PC-9 (cell line): Measurements from ENCODE around the gene SLC51A. TPM values are rescaled to one million over a fixed set of nuclear protein-coding genes. Genes with fewer than 3 reads are reported as not detected.

ENCODE experiments used
- BruUV-seq: library from RNA; stranded (reverse); fragments of 400-500 nt; replicated peaks from 2 replicates; lab custom pipeline; 2021; lab: Mats Ljungman, UMichigan
- CTCF ChIA-PET: fragments of 300-600 bp; sonication (Branson Sonifier 250); formaldehyde crosslinking; loops from one replicate; lab custom pipeline; 2022; ENCODE audit warnings: antibody characterized with exemption; lab: Charles Lee
- POLR2A ChIA-PET: fragments of 300-600 bp; sonication (Branson Sonifier 250); formaldehyde crosslinking; loops from one replicate; lab custom pipeline; 2022; ENCODE audit warnings: antibody characterized with exemption; ENCODE audit not compliant: unreplicated experiment; lab: Charles Lee
- DNase-seq, 2 experiments: peaks; one replicate each; pipeline versions ENCODE4 v3.0.0 to v3.0.0-alpha.2; 2015 to 2022; ENCODE audit warnings: mixed read lengths in 1 of 2
- H2AFZ ChIP-seq: fragments of 200-600 bp; sonication (generic); 2 replicates; pipeline ENCODE4 v1.8.1; 2017; ENCODE audit warnings: antibody characterized with exemption
- H3F3A ChIP-seq: fragments of 200-600 bp; sonication (generic); 2 replicates; pipeline ENCODE4 v1.8.1; 2017; ENCODE audit warnings: antibody characterized with exemption, mild to moderate bottlenecking, low read depth; ENCODE audit not compliant: insufficient read depth
- H3K27ac ChIP-seq: fragments of 200-600 bp; sonication (generic); 2 replicates; pipeline ENCODE4 v1.6.1; 2016; ENCODE audit warnings: mixed run types
- H3K27me3 ChIP-seq: fragments of 200-600 bp; sonication (generic); 2 replicates; pipeline ENCODE4 v1.6.1; 2016; ENCODE audit warnings: low read depth, mixed run types; ENCODE audit not compliant: insufficient read depth
- H3K36me3 ChIP-seq: fragments of 200-600 bp; sonication (generic); 2 replicates; pipeline ENCODE4 v1.6.1; 2016; ENCODE audit warnings: low read depth, mixed run types
- H3K4me1 ChIP-seq: fragments of 200-600 bp; sonication (generic); replicated peaks from 2 replicates; pipeline ENCODE4 v1.6.1; 2016; ENCODE audit warnings: mixed run types; ENCODE audit not compliant: insufficient read depth
- H3K4me2 ChIP-seq: fragments of 200-600 bp; sonication (generic); 2 replicates; pipeline ENCODE4 v1.6.1; 2017; ENCODE audit warnings: mixed run types
- H3K4me3 ChIP-seq: fragments of 200-600 bp; sonication (generic); 2 replicates; pipeline ENCODE4 v1.6.1; 2016; ENCODE audit warnings: mixed run types
- H3K79me2 ChIP-seq: fragments of 200-600 bp; sonication (generic); 2 replicates; pipeline ENCODE4 v1.6.1; 2017; ENCODE audit warnings: low read depth, mixed run types
- H3K9me2 ChIP-seq: fragments of 200-600 bp; sonication (generic); 2 replicates; pipeline ENCODE4 v1.8.1; 2017; ENCODE audit warnings: mild to moderate bottlenecking; ENCODE audit not compliant: insufficient read depth
- H3K9me3 ChIP-seq: fragments of 200-600 bp; sonication (generic); 2 replicates; pipeline ENCODE4 v1.8.1; 2016; ENCODE audit warnings: low read depth; ENCODE audit not compliant: insufficient read depth
- H4K20me1 ChIP-seq: fragments of 200-600 bp; sonication (generic); 2 replicates; pipeline ENCODE4 v1.8.1; 2017; ENCODE audit not compliant: insufficient read depth
- CTCF ChIP-seq: fragments of 200-600 bp; sonication (generic); conservative IDR thresholded peaks from 2 replicates; pipeline ENCODE4 v1.6.1; 2017; ENCODE audit warnings: mixed run types, antibody characterized with exemption, mild to moderate bottlenecking, moderate library complexity
- EZH2 ChIP-seq: fragments of 200-600 bp; sonication (generic); IDR thresholded peaks from 2 replicates; pipeline ENCODE4 v1.8.0; 2017; ENCODE audit warnings: antibody characterized with exemption, low read depth
- intact Hi-C: fragments of 100-400 bp; cut with micrococcal nuclease; formaldehyde crosslinking; loops from one replicate; pipeline ENCODE4 v1.10.0; 2022; ENCODE audit not compliant: unreplicated experiment
- total RNA-seq: library from RNA; stranded (reverse); gene quantifications from 2 replicates; pipeline ENCODE4 v1.2.3, GENCODE V29; 2021

SLC51A gene
- total RNA-seq, 1 experiment from 2014 or later: 10.3 TPM

DNA sequence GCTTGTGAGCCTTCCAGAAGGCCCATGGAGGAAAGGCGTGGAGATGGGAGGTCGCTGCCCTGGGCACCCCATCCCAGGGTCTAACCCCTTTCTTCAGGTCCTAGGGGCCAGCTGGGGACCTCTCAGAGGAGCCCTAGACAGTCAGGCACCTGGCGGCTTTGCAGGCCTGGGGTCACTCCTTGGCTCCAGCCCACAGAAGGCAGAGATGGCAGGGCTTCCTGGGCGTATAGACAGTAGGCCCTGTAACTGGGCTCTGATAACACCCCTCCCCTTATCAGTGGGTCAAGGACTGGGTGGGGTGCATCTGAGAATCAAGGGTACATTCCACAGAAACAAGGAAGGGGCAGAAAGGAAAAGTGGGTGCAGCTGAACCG, 21.8 kb upstream of the SLC51A start:
- no TSS peak for BruUV-seq
- H3K4me1 ChIP-seq: peaks cover 14% of the 10 kb centered on the region
- H3K27ac ChIP-seq: no peak overlapping the region
- no peaks in the 10 kb centered on the region for H4K20me1 ChIP-seq
- 0 out of 2 replicates have a peak overlapping the region, but pooled peaks have one; percentile 14 for H2AFZ ChIP-seq
- H3K9me3 ChIP-seq: no peaks in the 10 kb centered on the region
- DNase-seq: peak in 1 of 2 experiments; percentile 33
- no peaks in the 10 kb centered on the region for H3K9me2 ChIP-seq
- 0 out of 2 replicates have a peak overlapping the region, but pooled peaks have one; percentile 39 for H3K4me2 ChIP-seq
- ChIA-PET CTCF (no interaction called here), POLR2A (no interaction called here)
- H3K79me2 ChIP-seq: no peaks in the 10 kb centered on the region
- H3K27me3 ChIP-seq: no peaks in the 10 kb centered on the region
- no peak overlapping the region for H3K4me3 ChIP-seq
- TF ChIP-seq CTCF: no peak
- TF ChIP-seq EZH2: no peak
- intact Hi-C loops: loop anchor here (2.0 to 10.0 kb wide), 2 partner anchors 52 to 340 kb away; no protein-coding TSS in a partner anchor
- H3K36me3 ChIP-seq: no peaks in the 10 kb centered on the region
- peaks cover 5% of the 10 kb centered on the region; the same call in 1 of the 2 replicates for H3F3A ChIP-seq

DNA sequence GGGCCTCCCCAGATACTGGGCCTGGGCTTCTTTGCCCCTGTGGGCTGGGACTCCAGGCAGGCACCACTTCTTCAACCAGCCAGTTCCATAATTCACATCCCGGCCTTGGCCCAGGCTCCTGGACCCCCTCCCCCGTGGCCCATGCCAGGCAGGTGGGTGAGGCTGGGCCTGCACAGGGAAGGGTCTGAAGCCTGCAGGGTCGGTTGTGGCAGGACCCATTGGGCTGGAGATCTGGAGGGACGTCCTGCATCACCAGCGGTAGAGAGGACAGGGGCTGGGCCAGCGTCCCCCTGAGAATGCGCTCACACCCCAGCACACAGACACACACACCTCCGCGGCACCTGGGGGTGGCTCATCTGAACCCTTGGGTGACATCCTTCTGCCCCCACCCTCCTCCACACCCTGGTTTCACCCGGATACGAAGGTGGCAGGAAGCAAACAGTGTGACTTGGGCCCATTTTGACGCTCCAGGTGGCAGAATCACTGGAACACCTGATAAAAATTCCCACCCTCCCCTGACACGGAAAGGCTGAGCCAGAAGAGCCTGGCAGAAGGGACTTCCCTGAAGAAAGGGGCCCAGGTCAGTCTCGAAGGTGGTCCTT, 20.6 kb upstream of the SLC51A start:
- H3F3A ChIP-seq: peaks cover 5% of the 10 kb centered on the region; the same call in 1 of the 2 replicates
- peak in 1 of 2 experiments; percentile 25 for DNase-seq
- no peaks in the 10 kb centered on the region for H3K9me2 ChIP-seq
- no peaks in the 10 kb centered on the region for H3K36me3 ChIP-seq
- BruUV-seq: no TSS peak
- H3K4me2 ChIP-seq: no peak overlapping the region
- H3K4me3 ChIP-seq: no peak overlapping the region
- no peak overlapping the region for H2AFZ ChIP-seq
- no peaks in the 10 kb centered on the region for H3K27me3 ChIP-seq
- POLR2A ChIA-PET: no interaction called here
- intact Hi-C loops: loop anchor here (1.0 to 10.0 kb wide), 6 partner anchors 53 to 341 kb away; no protein-coding TSS in a partner anchor
- H4K20me1 ChIP-seq: no peaks in the 10 kb centered on the region
- H3K79me2 ChIP-seq: no peaks in the 10 kb centered on the region
- CTCF ChIA-PET: interaction anchor here (0.6 kb wide), 1 partner anchor 122 kb away, joined by 8 read pairs; no protein-coding TSS in a partner anchor
- H3K9me3 ChIP-seq: no peaks in the 10 kb centered on the region
- peaks cover 14% of the 10 kb centered on the region for H3K4me1 ChIP-seq
- H3K27ac ChIP-seq: no peak overlapping the region
- TF ChIP-seq EZH2 (no peak), CTCF (no peak)

- Histone ChIP-seq H3K27ac (no peak overlapping the region), H3K4me3 (no peak overlapping the region), H3K4me2 (no peak overlapping the region), H3F3A (peaks cover 5% of the 10 kb centered on the region; the same call in 1 of the 2 replicates), H3K27me3 (no peaks in the 10 kb centered on the region), H3K36me3 (no peaks in the 10 kb centered on the region), H3K79me2 (no peaks in the 10 kb centered on the region), H4K20me1 (no peaks in the 10 kb centered on the region), H3K9me2 (no peaks in the 10 kb centered on the region), H3K4me1 (peaks cover 14% of the 10 kb centered on the region), H2AFZ (no peak overlapping the region), H3K9me3 (no peaks in the 10 kb centered on the region)
- CTCF ChIA-PET: interaction anchor here (0.6 to 1.5 kb wide), 5 partner anchors 124 to 171 kb away, joined by 3 to 7 read pairs (median 4); no protein-coding TSS in a partner anchor
- TF ChIP-seq EZH2 (no peak), CTCF (no peak)
- no peak for DNase-seq
- intact Hi-C loops: loop anchor here (2.0 to 10.0 kb wide), 2 partner anchors 321 to 343 kb away; no protein-coding TSS in a partner anchor
- POLR2A ChIA-PET: no interaction called here
- BruUV-seq: no TSS peak
Observed at GRCh38 chr3:196197524-196197923, 18.8 kb upstream of the SLC51A start.
